ENCODE measurements around the gene RGS10. TPM values are rescaled to one million over a fixed set of nuclear protein-coding genes. Genes with fewer than 3 reads are reported as not detected.

RGS10 gene
- total and polyA plus RNA-seq, 2 experiments from 2014 or later = 16.8 to 26.8 TPM

GRCh38 chr10:119546009-119546408 lies 3.5 kb upstream of the RGS10 start (continued):
- TF ChIP-seq ZNF462 (CRISPR knock-in tag; IDR thresholded peaks at IDR 0.05) (no peak), EZH2phosphoT487 (IDR thresholded peaks at IDR 0.05; ENCODE audit: unreplicated experiment) (no peak), EZH2 (IDR thresholded peaks at IDR 0.05; ENCODE audit: low read depth, unreplicated experiment) (no peak), ZNF331 (CRISPR knock-in tag; IDR thresholded peaks at IDR 0.05; ENCODE audit: low read depth) (no peak), CREB1 (CRISPR knock-in tag; IDR thresholded peaks at IDR 0.05; ENCODE audit: low read depth) (no peak), NANOG (IDR thresholded peaks at IDR 0.05; ENCODE audit: borderline replicate concordance) (no peak), ETS1 (IDR thresholded peaks at IDR 0.05) (no peak)

GRCh38 chr10:119545310-119545709 lies 2.8 kb upstream of the RGS10 start:
- Histone ChIP-seq H3K4me2 (no peak overlapping the region), H3F3A (replicated peaks; ENCODE audit: low read depth) (peaks cover 9% of the 10 kb centered on the region; the same call in 1 of the 2 replicates), H3K36me3 (ENCODE audit: insufficient read depth) (no peaks in the 10 kb centered on the region), H3K27me3 (ENCODE audit: insufficient read depth) (peaks cover 53% of the 10 kb centered on the region), H4K20me1 (replicated peaks; ENCODE audit: insufficient read depth) (no peaks in the 10 kb centered on the region; the same call in 1 of the 2 replicates), H3K27ac (ENCODE audit: low read depth) (no peak overlapping the region), H2AFZ (no peak overlapping the region), H3K4me1 (ENCODE audit: insufficient read depth) (peaks cover 13% of the 10 kb centered on the region; the same call in 1 of the 2 replicates), H3K79me2 (replicated peaks; ENCODE audit: insufficient read depth) (no peaks in the 10 kb centered on the region), H3K9me2 (ENCODE audit: insufficient read depth) (no peaks in the 10 kb centered on the region), H3K4me3 (no peak overlapping the region)
- Mint-ChIP-seq H3K27me3 (ENCODE audit: insufficient read depth, low read depth, poor library complexity) (peaks cover 41% of the 10 kb centered on the region), H3K27ac (no peak overlapping the region), H3K9me3 (no peaks in the 10 kb centered on the region; the same call in 2 of the 3 replicates), H3K4me1 (peaks cover 18% of the 10 kb centered on the region), H3K4me3 (no peak overlapping the region), H3K36me3 (ENCODE audit: low read depth) (peaks cover 3% of the 10 kb centered on the region; the same call in 1 of the 3 replicates)
- DNase-seq (ENCODE audit: low spot score) = no peak
- ATAC-seq = no peak
- no peak for TF ChIP-seq ETS1 (IDR thresholded peaks at IDR 0.05)
- no peak for TF ChIP-seq NANOG (IDR thresholded peaks at IDR 0.05; ENCODE audit: borderline replicate concordance)
- no peak for TF ChIP-seq STAT1 (IDR thresholded peaks at IDR 0.05; ENCODE audit: unreplicated experiment)
- no peak for TF ChIP-seq JUNB (IDR thresholded peaks at IDR 0.05; ENCODE audit: unreplicated experiment)
- TF ChIP-seq CREB1 (CRISPR knock-in tag; IDR thresholded peaks at IDR 0.05; ENCODE audit: low read depth) = no peak
- no peak for TF ChIP-seq ZNF114 (CRISPR knock-in tag; IDR thresholded peaks at IDR 0.05)
- TF ChIP-seq EZH2 (IDR thresholded peaks at IDR 0.05; ENCODE audit: low read depth, unreplicated experiment) = no peak
- TF ChIP-seq EZH2phosphoT487 (IDR thresholded peaks at IDR 0.05; ENCODE audit: unreplicated experiment) = no peak
- TF ChIP-seq ZNF331 (CRISPR knock-in tag; IDR thresholded peaks at IDR 0.05; ENCODE audit: low read depth) = no peak
- TF ChIP-seq REST (IDR thresholded peaks at IDR 0.05; ENCODE audit: unreplicated experiment) = no peak
